HCT116 (cell line): ENCODE measurements around the gene PLD1. TPM values are rescaled to one million over a fixed set of nuclear protein-coding genes. Genes with fewer than 3 reads are reported as not detected.

Experiments
- ATAC-seq: fragments of 200-7000 bp; cut with Tn5 transposase; 2 replicates; pipeline ENCODE4 v1.9.1; 2020; ENCODE audit warnings: mild to moderate bottlenecking, moderate library complexity
- BruUV-seq: library from RNA; stranded (reverse); fragments of 400-500 nt; replicated peaks from 2 replicates; lab custom pipeline; 2021; lab: Mats Ljungman, UMichigan
- CTCF ChIA-PET: fragments of 300-600 bp; sonication (Branson Sonifier 250); formaldehyde crosslinking; loops from one replicate; lab custom pipeline; 2021; ENCODE audit warnings: antibody characterized with exemption; lab: Charles Lee
- POLR2A ChIA-PET: fragments of 300-600, 350-600 bp; sonication (Branson Sonifier 250); formaldehyde crosslinking; loops from one replicate; lab custom pipeline; 2021; ENCODE audit warnings: antibody characterized with exemption; lab: Charles Lee
- RAD21 ChIA-PET, 2 experiments: fragments of 300-600 bp; sonication (Branson Sonifier 250); formaldehyde crosslinking; loops; one replicate each; lab custom pipeline; 2023; ENCODE audit warnings: low total read pairs in 2 of 2; ENCODE audit not compliant: uncharacterized antibody in 2 of 2, unreplicated experiment in 2 of 2, low non-redundant PET in 1 of 2; lab: Charles Lee
- DNase-seq: peaks from one replicate; pipeline ENCODE4 v3.0.0-alpha.2; 2010; ENCODE audit warnings: low read depth, low spot score
- H2AFZ ChIP-seq: fragments of 200-600 bp; shearing (Covaris generic), sonication (generic); 2 replicates; pipeline ENCODE4 v1.6.1; 2017; ENCODE audit warnings: low read depth, mixed run types, mixed read lengths, antibody characterized with exemption, low read length; ENCODE audit not compliant: poor library complexity, severe bottlenecking
- H3K27ac ChIP-seq: 2 replicates; pipeline ENCODE4 v1.5.1; 2012; ENCODE audit warnings: low read depth, low read length
- H3K27me3 ChIP-seq: fragments of 200-600 bp; sonication (generic); 2 replicates; pipeline ENCODE4 v1.6.1; 2016; ENCODE audit warnings: mixed run types, low read length, mixed read lengths; ENCODE audit not compliant: insufficient read depth
- H3K36me3 ChIP-seq, 2 experiments: fragments of 200-500 bp in 1 of 2; fragments of 200-600 bp in 1 of 2; sonication (Bioruptor generic) in 1 of 2; sonication (generic) in 1 of 2; 2 replicates each; pipeline versions ENCODE4 v1.5.1 to v1.6.1; 2014 to 2016; ENCODE audit warnings: low read length in 2 of 2, inconsistent platforms in 1 of 2, mixed read lengths in 1 of 2, mixed run types in 1 of 2; ENCODE audit not compliant: insufficient read depth in 2 of 2, control insufficient read depth in 1 of 2
- H3K4me1 ChIP-seq, 2 experiments: fragments of 200-600 bp in 1 of 2; sonication (generic) in 1 of 2; 2 replicates each; pipeline versions ENCODE4 v1.5.1 to v1.6.1; 2012 to 2017; ENCODE audit warnings: low read length in 2 of 2, inconsistent platforms in 1 of 2, mild to moderate bottlenecking in 1 of 2, mixed read lengths in 1 of 2, mixed run types in 1 of 2, moderate library complexity in 1 of 2; ENCODE audit not compliant: insufficient read depth in 2 of 2, control insufficient read depth in 1 of 2
- H3K4me2 ChIP-seq: fragments of 200-600 bp; sonication (generic); 2 replicates; pipeline ENCODE4 v1.6.1; 2017; ENCODE audit warnings: mixed run types, low read length, mixed read lengths
- H3K4me3 ChIP-seq, 2 experiments: fragments of 200-600 bp in 1 of 2; sonication (generic) in 1 of 2; replicated peaks in 1 of 2; 2 replicates each; pipeline ENCODE4 v1.5.1; 2011 to 2016; ENCODE audit warnings: low read length in 2 of 2, control low read depth in 1 of 2, low read depth in 1 of 2, mild to moderate bottlenecking in 1 of 2, mixed read lengths in 1 of 2, mixed run types in 1 of 2
- H3K79me2 ChIP-seq: fragments of 200-600 bp; sonication (generic); 2 replicates; pipeline ENCODE4 v1.6.1; 2017; ENCODE audit warnings: mild to moderate bottlenecking, mixed run types, low read length, moderate library complexity, mixed read lengths; ENCODE audit not compliant: insufficient read depth
- H3K9ac ChIP-seq: fragments of 200-600 bp; sonication (generic); 2 replicates; pipeline ENCODE4 v1.6.1; 2016; ENCODE audit warnings: low read length, mixed read lengths
- H3K9me2 ChIP-seq: fragments of 200-600 bp; sonication (generic), shearing (Covaris generic); 2 replicates; pipeline ENCODE4 v1.6.1; 2017; ENCODE audit warnings: mixed run types, mild to moderate bottlenecking, moderate library complexity; ENCODE audit not compliant: insufficient read depth
- H3K9me3 ChIP-seq, 2 experiments: fragments of 200-500 bp in 1 of 2; fragments of 200-600 bp in 1 of 2; sonication (Bioruptor generic) in 1 of 2; sonication (generic) in 1 of 2; 2 replicates each; pipeline ENCODE4 v1.6.1; 2014 to 2017; ENCODE audit warnings: low read length in 2 of 2, mixed read lengths in 2 of 2, inconsistent platforms in 1 of 2, low read depth in 1 of 2, mild to moderate bottlenecking in 1 of 2, mixed run types in 1 of 2, moderate library complexity in 1 of 2; ENCODE audit not compliant: control insufficient read depth in 1 of 2, insufficient read depth in 1 of 2
- H4K20me1 ChIP-seq: fragments of 200-600 bp; sonication (generic), shearing (Covaris generic); 2 replicates; pipeline ENCODE4 v1.6.1; 2017; ENCODE audit warnings: mixed run types, mild to moderate bottlenecking, moderate library complexity; ENCODE audit not compliant: insufficient read depth
- CEBPB ChIP-seq: IDR thresholded peaks from 2 replicates; pipeline ENCODE4 v1.6.1; 2012; ENCODE audit warnings: low read depth
- JUND ChIP-seq: IDR thresholded peaks from 2 replicates; pipeline ENCODE4 v1.6.1; 2012
- RAD21 ChIP-seq: IDR thresholded peaks from 2 replicates; pipeline ENCODE4 v1.6.1; 2012; ENCODE audit warnings: low read depth, mild to moderate bottlenecking
- SIN3A ChIP-seq: IDR thresholded peaks from 2 replicates; pipeline ENCODE4 v1.6.1; 2012; ENCODE audit warnings: low read depth
- intact Hi-C: fragments of 100-400 bp; cut with micrococcal nuclease; formaldehyde crosslinking; loops from 2 replicates; pipeline ENCODE4 v1.10.0; 2022
- total RNA-seq: library from RNA; stranded (reverse); gene quantifications from one replicate; pipeline ENCODE4 v1.2.1, GENCODE V29; 2021; ENCODE audit not compliant: unreplicated experiment
- TF ChIP-seq, protein P1 (sequence below): IDR thresholded peaks from 2 replicates; pipeline ENCODE4 v1.6.1; 2011; ENCODE audit warnings: mild to moderate bottlenecking, low read length, moderate library complexity; ENCODE audit not compliant: insufficient replicate concordance; ENCODE audit errors: extremely low read depth
- TF ChIP-seq, protein P2 (sequence below): IDR thresholded peaks from 2 replicates; pipeline ENCODE4 v1.6.1; 2012
- TF ChIP-seq, protein P3 (sequence below), 3 experiments: fragments of 200-600 bp in 1 of 3; sonication (generic) in 1 of 3; IDR thresholded peaks in 2 of 3; conservative IDR thresholded peaks in 1 of 3; 2 replicates each; pipeline ENCODE4 v1.5.1; 2012 to 2017; ENCODE audit warnings: low read depth in 2 of 3, low read length in 2 of 3, antibody characterized with exemption in 1 of 3, borderline replicate concordance in 1 of 3, control low read depth in 1 of 3, mild to moderate bottlenecking in 1 of 3, mixed read lengths in 1 of 3, mixed run types in 1 of 3, moderate library complexity in 1 of 3; ENCODE audit not compliant: insufficient read depth in 1 of 3

PLD1 gene
- total RNA-seq, 1 experiment from 2014 or later = 8.4 TPM

- TF ChIP-seq, protein P1, sequence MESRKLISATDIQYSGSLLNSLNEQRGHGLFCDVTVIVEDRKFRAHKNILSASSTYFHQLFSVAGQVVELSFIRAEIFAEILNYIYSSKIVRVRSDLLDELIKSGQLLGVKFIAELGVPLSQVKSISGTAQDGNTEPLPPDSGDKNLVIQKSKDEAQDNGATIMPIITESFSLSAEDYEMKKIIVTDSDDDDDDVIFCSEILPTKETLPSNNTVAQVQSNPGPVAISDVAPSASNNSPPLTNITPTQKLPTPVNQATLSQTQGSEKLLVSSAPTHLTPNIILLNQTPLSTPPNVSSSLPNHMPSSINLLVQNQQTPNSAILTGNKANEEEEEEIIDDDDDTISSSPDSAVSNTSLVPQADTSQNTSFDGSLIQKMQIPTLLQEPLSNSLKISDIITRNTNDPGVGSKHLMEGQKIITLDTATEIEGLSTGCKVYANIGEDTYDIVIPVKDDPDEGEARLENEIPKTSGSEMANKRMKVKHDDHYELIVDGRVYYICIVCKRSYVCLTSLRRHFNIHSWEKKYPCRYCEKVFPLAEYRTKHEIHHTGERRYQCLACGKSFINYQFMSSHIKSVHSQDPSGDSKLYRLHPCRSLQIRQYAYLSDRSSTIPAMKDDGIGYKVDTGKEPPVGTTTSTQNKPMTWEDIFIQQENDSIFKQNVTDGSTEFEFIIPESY = no peak
- TF ChIP-seq SIN3A (no peak), RAD21 (peak; percentile 15; the same call in 1 of the 2 replicates), CEBPB (peak; percentile 33; the same call in 1 of the 2 replicates), JUND (no peak)
- TF ChIP-seq, protein P2, sequence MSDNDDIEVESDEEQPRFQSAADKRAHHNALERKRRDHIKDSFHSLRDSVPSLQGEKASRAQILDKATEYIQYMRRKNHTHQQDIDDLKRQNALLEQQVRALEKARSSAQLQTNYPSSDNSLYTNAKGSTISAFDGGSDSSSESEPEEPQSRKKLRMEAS = 0 out of 2 replicates have a peak, but pooled peaks have one; percentile 36
- TF ChIP-seq, protein P3, sequence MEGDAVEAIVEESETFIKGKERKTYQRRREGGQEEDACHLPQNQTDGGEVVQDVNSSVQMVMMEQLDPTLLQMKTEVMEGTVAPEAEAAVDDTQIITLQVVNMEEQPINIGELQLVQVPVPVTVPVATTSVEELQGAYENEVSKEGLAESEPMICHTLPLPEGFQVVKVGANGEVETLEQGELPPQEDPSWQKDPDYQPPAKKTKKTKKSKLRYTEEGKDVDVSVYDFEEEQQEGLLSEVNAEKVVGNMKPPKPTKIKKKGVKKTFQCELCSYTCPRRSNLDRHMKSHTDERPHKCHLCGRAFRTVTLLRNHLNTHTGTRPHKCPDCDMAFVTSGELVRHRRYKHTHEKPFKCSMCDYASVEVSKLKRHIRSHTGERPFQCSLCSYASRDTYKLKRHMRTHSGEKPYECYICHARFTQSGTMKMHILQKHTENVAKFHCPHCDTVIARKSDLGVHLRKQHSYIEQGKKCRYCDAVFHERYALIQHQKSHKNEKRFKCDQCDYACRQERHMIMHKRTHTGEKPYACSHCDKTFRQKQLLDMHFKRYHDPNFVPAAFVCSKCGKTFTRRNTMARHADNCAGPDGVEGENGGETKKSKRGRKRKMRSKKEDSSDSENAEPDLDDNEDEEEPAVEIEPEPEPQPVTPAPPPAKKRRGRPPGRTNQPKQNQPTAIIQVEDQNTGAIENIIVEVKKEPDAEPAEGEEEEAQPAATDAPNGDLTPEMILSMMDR (IDR thresholded peaks at IDR 0.05 in 2 of 3, conservative IDR thresholded peaks at IDR 0.05 in 1 of 3; ENCODE audit: borderline replicate concordance in 1 of 3, insufficient read depth in 1 of 3, low read depth in 2 of 3, low read length in 2 of 3) = 0 out of 6 replicates have a peak, but pooled peaks of 2 of the 3 experiments have one; percentile 9
- H3K4me2 ChIP-seq = no peak overlapping the region
- no peaks in the 10 kb centered on the region for H3K9me2 ChIP-seq
- ATAC-seq (peak; percentile 46), DNase-seq (no peak)
- intact Hi-C loops = no loop called here
- no peak overlapping the region for H3K27ac ChIP-seq
- H4K20me1 ChIP-seq = no peaks in the 10 kb centered on the region
- ChIA-PET POLR2A (interaction anchor here (0.6 kb wide), 1 partner anchor 836 kb away, joined by 4 read pairs; no protein-coding TSS in a partner anchor), CTCF (interaction anchor here (1.7 kb wide), 2 partner anchors 16 to 45 kb away, joined by 7 to 10 read pairs; no protein-coding TSS in a partner anchor), RAD21 (interaction anchor here in 1 of 2 experiments (0.6 to 0.8 kb wide), 2 partner anchors 21 to 24 kb away, joined by 4 read pairs; partner anchors contain the start of gene PLD1)
- no peak overlapping the region for H3K4me3 ChIP-seq
- no peaks in the 10 kb centered on the region for H3K36me3 ChIP-seq
- H2AFZ ChIP-seq = no peak overlapping the region
- BruUV-seq = no TSS peak
- peaks cover 4 to 21% of the 10 kb centered on the region in 2 experiments; a peak in 3 of 4 replicates for H3K4me1 ChIP-seq
- H3K9ac ChIP-seq = no peak overlapping the region
- no peaks in the 10 kb centered on the region for H3K27me3 ChIP-seq
- no peaks in the 10 kb centered on the region for H3K9me3 ChIP-seq
- no peaks in the 10 kb centered on the region for H3K79me2 ChIP-seq
Observed at GRCh38 chr3:171788546-171789351, 21.5 kb downstream of the PLD1 start.
